Upper lobe of left lung (tissue), 4 donors: ENCODE data around the gene ADPRHL1.

Source experiments
- CTCF ChIP-seq, 6 experiments: fragments of 450-650 bp in 4 of 6; fragments of 200-600 bp in 2 of 6; sonication (generic) in 2 of 6; IDR thresholded peaks; one replicate each; pipeline ENCODE4 v1.5.1; 2016 to 2019; ENCODE audit warnings: antibody characterized with exemption in 6 of 6
- POLR2A ChIP-seq, 4 donors: fragments of 450-650 bp; IDR thresholded peaks; one replicate each; pipeline ENCODE4 v1.5.1; 2016 to 2017; ENCODE audit warnings: antibody characterized with exemption in 4 of 4, mild to moderate bottlenecking in 2 of 4

- TF ChIP-seq CTCF (IDR thresholded peaks at IDR 0.05) (no peak), POLR2A (IDR thresholded peaks at IDR 0.05) (no peak)
Measured at GRCh38 chr13:113350065-113350937, 103.0 kb downstream of the ADPRHL1 start.
